ENCODE results near the gene SLFN13.
A peak's percentile ranks its signal among the peaks of the same experiment; 100 is the strongest.
"Not testable (repeated sequence)": the region's sequence is repeated elsewhere in the genome, so short reads cannot be mapped to it uniquely, and the experiment has no call there.

SLFN13 gene

DNA sequence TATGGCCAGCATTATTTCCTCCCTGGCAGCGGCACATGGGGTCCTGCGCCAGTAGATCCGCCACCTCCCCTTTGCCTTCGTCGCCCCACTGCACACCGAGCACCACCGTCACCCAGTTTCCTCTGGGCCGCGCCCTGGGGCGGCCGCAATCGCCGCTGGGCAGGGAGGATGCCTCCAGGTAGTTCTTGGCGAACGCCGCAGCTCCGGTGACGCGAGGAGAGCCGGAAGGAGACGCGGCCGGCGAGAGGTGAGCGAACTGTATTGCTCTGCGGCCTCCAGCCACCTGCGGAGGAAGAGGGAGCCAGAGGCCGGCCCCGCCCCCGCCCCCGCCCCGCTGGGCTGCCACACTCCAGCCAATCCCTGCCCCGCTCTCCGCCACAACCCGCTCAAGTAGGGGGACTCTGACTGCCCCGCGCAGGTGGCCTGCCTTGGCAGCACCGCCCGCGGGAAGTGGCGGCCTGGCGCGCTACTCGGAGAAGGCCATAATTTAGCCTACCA is 11.8 kb upstream of the SLFN13 start:
- TF ChIP-seq, protein P1, sequence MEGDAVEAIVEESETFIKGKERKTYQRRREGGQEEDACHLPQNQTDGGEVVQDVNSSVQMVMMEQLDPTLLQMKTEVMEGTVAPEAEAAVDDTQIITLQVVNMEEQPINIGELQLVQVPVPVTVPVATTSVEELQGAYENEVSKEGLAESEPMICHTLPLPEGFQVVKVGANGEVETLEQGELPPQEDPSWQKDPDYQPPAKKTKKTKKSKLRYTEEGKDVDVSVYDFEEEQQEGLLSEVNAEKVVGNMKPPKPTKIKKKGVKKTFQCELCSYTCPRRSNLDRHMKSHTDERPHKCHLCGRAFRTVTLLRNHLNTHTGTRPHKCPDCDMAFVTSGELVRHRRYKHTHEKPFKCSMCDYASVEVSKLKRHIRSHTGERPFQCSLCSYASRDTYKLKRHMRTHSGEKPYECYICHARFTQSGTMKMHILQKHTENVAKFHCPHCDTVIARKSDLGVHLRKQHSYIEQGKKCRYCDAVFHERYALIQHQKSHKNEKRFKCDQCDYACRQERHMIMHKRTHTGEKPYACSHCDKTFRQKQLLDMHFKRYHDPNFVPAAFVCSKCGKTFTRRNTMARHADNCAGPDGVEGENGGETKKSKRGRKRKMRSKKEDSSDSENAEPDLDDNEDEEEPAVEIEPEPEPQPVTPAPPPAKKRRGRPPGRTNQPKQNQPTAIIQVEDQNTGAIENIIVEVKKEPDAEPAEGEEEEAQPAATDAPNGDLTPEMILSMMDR (IDR thresholded peaks at IDR 0.05; ENCODE audit: low read depth, low read length): no peak
- DNase-seq (ENCODE audit: low read depth in 2 of 2): no peak
- H3K4me3 ChIP-seq (replicated peaks in 1 of 2; ENCODE audit: low read depth in 2 of 2, low read length in 2 of 2): no peak overlapping the region

DNA sequence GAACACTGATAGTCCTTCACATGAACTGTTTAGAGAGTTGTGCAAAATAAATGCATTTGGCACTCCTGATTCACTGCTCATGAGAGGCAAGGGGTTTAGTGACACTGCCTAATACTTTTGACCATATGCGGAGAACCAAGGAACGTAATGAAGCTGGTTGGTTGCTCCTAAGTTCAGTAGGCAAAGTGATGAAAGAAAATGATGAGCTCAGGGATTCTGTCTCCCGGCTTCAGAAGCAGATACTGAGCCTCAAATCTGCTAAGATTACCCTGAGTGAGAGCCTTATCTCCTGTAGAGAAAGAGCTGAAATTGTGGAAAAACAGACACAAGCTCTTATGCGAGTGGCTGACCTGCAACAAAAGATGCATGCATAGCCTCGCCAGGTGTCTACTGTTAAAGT is 5.5 kb upstream of the SLFN13 start:
- H3K4me3 ChIP-seq (replicated peaks in 1 of 2; ENCODE audit: low read depth in 2 of 2, low read length in 2 of 2); DNase-seq (ENCODE audit: low read depth in 2 of 2): not testable (repeated sequence)

DNA sequence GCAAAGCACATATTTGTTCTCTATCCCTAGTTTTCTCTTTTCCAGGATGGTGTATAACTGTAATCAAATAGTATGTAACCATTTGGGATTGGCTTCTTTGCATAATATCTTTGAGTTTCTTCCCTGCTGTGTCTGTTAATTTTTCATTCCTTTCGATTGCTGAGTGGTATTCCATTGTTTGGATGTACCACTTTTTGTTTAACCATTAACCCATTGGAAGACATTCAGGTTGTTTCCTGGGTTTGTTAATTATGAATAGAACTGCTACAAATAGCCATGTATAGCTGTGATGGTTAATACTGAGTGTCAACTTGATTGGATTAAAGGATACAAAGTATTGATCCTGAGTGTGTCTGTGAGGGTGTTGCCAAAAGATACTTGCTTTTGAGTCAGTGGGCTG is 4.6 kb upstream of the SLFN13 start:
- no peak for DNase-seq (ENCODE audit: low read depth in 2 of 2)
- TF ChIP-seq, protein P1 (IDR thresholded peaks at IDR 0.05; ENCODE audit: low read depth, low read length): no peak

GRCh38 chr17:35449371-35449931 is 885 bp upstream of the SLFN13 start:
- DNase-seq (ENCODE audit: low read depth in 2 of 2): peak; percentile 3 to 8
- H3K4me3 ChIP-seq (replicated peaks in 1 of 2; ENCODE audit: low read depth in 2 of 2, low read length in 2 of 2): peak overlapping the region in 1 of 2 donors; percentile 1
- TF ChIP-seq, protein P1 (IDR thresholded peaks at IDR 0.05; ENCODE audit: low read depth, low read length): no peak

More for the DNA sequence above, 4.6 kb upstream of the SLFN13 start:
- H3K4me3 ChIP-seq (replicated peaks in 1 of 2; ENCODE audit: low read depth in 2 of 2, low read length in 2 of 2): no peak overlapping the region

DNA sequence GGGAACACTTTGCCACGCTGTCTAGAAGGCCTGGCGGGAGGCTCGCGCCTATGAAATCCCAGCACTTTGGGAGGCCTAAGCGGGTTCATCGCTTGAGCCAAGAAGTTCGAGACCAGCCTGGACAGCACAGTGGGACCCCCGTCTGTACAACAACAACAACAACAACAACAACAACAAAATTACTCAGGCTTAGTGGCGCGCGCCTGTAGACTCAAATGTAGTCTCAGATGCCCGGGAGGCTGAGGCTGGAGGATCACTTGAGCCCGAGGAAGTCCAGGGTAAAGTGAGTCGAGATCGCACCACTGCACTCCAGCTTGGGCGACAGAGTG is 297 bp upstream of the SLFN13 start:
- peak overlapping the region; percentile 53 to 55 for H3K4me3 ChIP-seq (replicated peaks in 1 of 2; ENCODE audit: low read depth in 2 of 2, low read length in 2 of 2)
- DNase-seq (ENCODE audit: low read depth in 2 of 2): no peak
- TF ChIP-seq, protein P1 (IDR thresholded peaks at IDR 0.05; ENCODE audit: low read depth, low read length): no peak

DNA sequence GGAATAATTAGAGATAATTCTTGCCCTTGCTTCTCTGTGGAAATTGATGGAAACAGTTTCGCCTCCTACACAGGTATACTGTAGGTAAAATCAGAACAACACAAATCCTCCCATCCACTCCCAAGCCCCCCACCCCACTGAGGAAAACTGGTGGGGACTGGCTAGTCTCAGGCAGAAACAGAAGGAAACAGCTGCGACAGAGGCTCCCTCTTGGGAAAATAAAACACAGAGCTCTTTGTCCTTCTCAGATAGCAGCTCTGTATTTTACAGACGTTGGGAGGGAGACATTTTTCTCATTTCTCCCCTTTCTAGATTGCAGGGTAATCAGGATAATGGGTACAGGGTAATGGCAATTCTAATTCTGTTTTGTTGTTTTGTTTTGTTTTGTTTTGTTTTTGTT is 1.1 kb downstream of the SLFN13 start:
- DNase-seq (ENCODE audit: low read depth in 2 of 2): no peak
- H3K4me3 ChIP-seq (replicated peaks in 1 of 2; ENCODE audit: low read depth in 2 of 2, low read length in 2 of 2): no peak overlapping the region
- TF ChIP-seq, protein P1 (IDR thresholded peaks at IDR 0.05; ENCODE audit: low read depth, low read length): no peak

GRCh38 chr17:35438433-35438832 is 10.1 kb downstream of the SLFN13 start:
- TF ChIP-seq, protein P1 (IDR thresholded peaks at IDR 0.05; ENCODE audit: low read depth, low read length): no peak
- H3K4me3 ChIP-seq (replicated peaks in 1 of 2; ENCODE audit: low read depth in 2 of 2, low read length in 2 of 2): no peak overlapping the region
- no peak for DNase-seq (ENCODE audit: low read depth in 2 of 2)

Data from cardiac fibroblast (primary cell).